Measurements from ENCODE around the gene NELFCD. TPM values are rescaled to one million over a fixed set of nuclear protein-coding genes. Genes with fewer than 3 reads are reported as not detected.
"Not testable (repeated sequence)": the region's sequence is repeated elsewhere in the genome, so short reads cannot be mapped to it uniquely, and the experiment has no call there.

NELFCD gene
- total and polyA plus RNA-seq, 9 donors, result 36.0 to 69.6 (median 58.9) TPM

GRCh38 chr20:58947797-58948388, 33.2 kb upstream of the NELFCD start:
- H3K36me3 ChIP-seq (ENCODE audit: control insufficient read depth, insufficient read depth, low read length), result not testable (repeated sequence)
- no CpG with 5 or more reads among the region's 7 CpGs for WGBS (ENCODE audit: insufficient coverage)

GRCh38 chr20:58950603-58951002, 30.5 kb upstream of the NELFCD start:
- H3K27ac ChIP-seq (ENCODE audit: low read length), result no peak overlapping the region
- no peaks in the 10 kb centered on the region for H3K9me3 ChIP-seq (replicated peaks; ENCODE audit: control insufficient read depth, low read depth, low read length)
- H3K4me1 ChIP-seq (ENCODE audit: control insufficient read depth, insufficient read depth, low read length), result no peaks in the 10 kb centered on the region
- no peak overlapping the region for H3K4me3 ChIP-seq (ENCODE audit: low read length)
- H3K27me3 ChIP-seq (ENCODE audit: control insufficient read depth, insufficient read depth, low read length), result no peaks in the 10 kb centered on the region
- WGBS (ENCODE audit: insufficient coverage), result 100% methylated on average over 3 of the region's 5 CpGs
- DNase-seq, result no peak
- no peaks in the 10 kb centered on the region for H3K36me3 ChIP-seq (ENCODE audit: control insufficient read depth, insufficient read depth, low read length)

More at GRCh38 chr20:58947797-58948388, 33.2 kb upstream of the NELFCD start:
- H3K27me3 ChIP-seq (ENCODE audit: control insufficient read depth, insufficient read depth, low read length); H3K9me3 ChIP-seq (replicated peaks; ENCODE audit: control insufficient read depth, low read depth, low read length); DNase-seq; H3K4me3 ChIP-seq (ENCODE audit: low read length); H3K4me1 ChIP-seq (ENCODE audit: control insufficient read depth, insufficient read depth, low read length); H3K27ac ChIP-seq (ENCODE audit: low read length): not testable (repeated sequence)

- no peaks in the 10 kb centered on the region for H3K4me1 ChIP-seq (ENCODE audit: control insufficient read depth, insufficient read depth, low read length)
- H3K27me3 ChIP-seq (ENCODE audit: control insufficient read depth, insufficient read depth, low read length), result no peaks in the 10 kb centered on the region
- no peak overlapping the region for H3K27ac ChIP-seq (ENCODE audit: low read length)
- H3K4me3 ChIP-seq (ENCODE audit: low read length), result no peak overlapping the region
- no peaks in the 10 kb centered on the region for H3K36me3 ChIP-seq (ENCODE audit: control insufficient read depth, insufficient read depth, low read length)
- DNase-seq, result no peak
- no peaks in the 10 kb centered on the region for H3K9me3 ChIP-seq (replicated peaks; ENCODE audit: control insufficient read depth, low read depth, low read length)
These were observed 28.0 kb upstream of the NELFCD start for GRCh38 chr20:58953050-58953449.

- no peaks in the 10 kb centered on the region for H3K36me3 ChIP-seq (ENCODE audit: control insufficient read depth, insufficient read depth, low read length)
- no peak overlapping the region for H3K4me3 ChIP-seq (ENCODE audit: low read length)
- H3K9me3 ChIP-seq (replicated peaks; ENCODE audit: control insufficient read depth, low read depth, low read length), result no peaks in the 10 kb centered on the region
- H3K4me1 ChIP-seq (ENCODE audit: control insufficient read depth, insufficient read depth, low read length), result no peaks in the 10 kb centered on the region
- WGBS (ENCODE audit: insufficient coverage), result 93% methylated on average over 3 of the region's 8 CpGs
- DNase-seq, result no peak
- no peak overlapping the region for H3K27ac ChIP-seq (ENCODE audit: low read length)
- no peaks in the 10 kb centered on the region for H3K27me3 ChIP-seq (ENCODE audit: control insufficient read depth, insufficient read depth, low read length)
These were observed 25.0 kb upstream of the NELFCD start for GRCh38 chr20:58956078-58956477.

- H3K4me3 ChIP-seq (ENCODE audit: low read length), result no peak overlapping the region
- DNase-seq, result no peak
- H3K27me3 ChIP-seq (ENCODE audit: control insufficient read depth, insufficient read depth, low read length), result no peaks in the 10 kb centered on the region
- H3K4me1 ChIP-seq (ENCODE audit: control insufficient read depth, insufficient read depth, low read length), result no peaks in the 10 kb centered on the region
- whole genome bisulfite sequencing (ENCODE audit: insufficient coverage), result no CpG with 5 or more reads among the region's 6 CpGs
- no peak overlapping the region for H3K27ac ChIP-seq (ENCODE audit: low read length)
- no peaks in the 10 kb centered on the region for H3K9me3 ChIP-seq (replicated peaks; ENCODE audit: control insufficient read depth, low read depth, low read length)
- H3K36me3 ChIP-seq (ENCODE audit: control insufficient read depth, insufficient read depth, low read length), result no peaks in the 10 kb centered on the region
These were observed 21.4 kb upstream of the NELFCD start for GRCh38 chr20:58959652-58960051.

GRCh38 chr20:58963060-58963584, 17.9 kb upstream of the NELFCD start:
- no peaks in the 10 kb centered on the region for H3K27me3 ChIP-seq (ENCODE audit: control insufficient read depth, insufficient read depth, low read length)
- WGBS (ENCODE audit: insufficient coverage), result 55% methylated on average over 2 of the region's 8 CpGs
- H3K27ac ChIP-seq (ENCODE audit: low read length), result no peak overlapping the region
- no peaks in the 10 kb centered on the region for H3K4me1 ChIP-seq (ENCODE audit: control insufficient read depth, insufficient read depth, low read length)
- no peak overlapping the region for H3K4me3 ChIP-seq (ENCODE audit: low read length)
- no peaks in the 10 kb centered on the region for H3K36me3 ChIP-seq (ENCODE audit: control insufficient read depth, insufficient read depth, low read length)
- no peaks in the 10 kb centered on the region for H3K9me3 ChIP-seq (replicated peaks; ENCODE audit: control insufficient read depth, low read depth, low read length)
- no peak for DNase-seq

- not testable (repeated sequence) for H3K9me3 ChIP-seq (replicated peaks; ENCODE audit: control insufficient read depth, low read depth, low read length); H3K27ac ChIP-seq (ENCODE audit: low read length); H3K27me3 ChIP-seq (ENCODE audit: control insufficient read depth, insufficient read depth, low read length); DNase-seq; H3K36me3 ChIP-seq (ENCODE audit: control insufficient read depth, insufficient read depth, low read length); H3K4me1 ChIP-seq (ENCODE audit: control insufficient read depth, insufficient read depth, low read length); H3K4me3 ChIP-seq (ENCODE audit: low read length)
- WGBS (ENCODE audit: insufficient coverage), result no CpG with 5 or more reads among the region's 5 CpGs
These were observed 17.1 kb upstream of the NELFCD start for GRCh38 chr20:58963922-58964321.

- WGBS (ENCODE audit: insufficient coverage), result 74% methylated on average over 11 of the region's 14 CpGs
- H3K27me3 ChIP-seq (ENCODE audit: control insufficient read depth, insufficient read depth, low read length), result no peaks in the 10 kb centered on the region
These were observed 15.6 kb upstream of the NELFCD start for GRCh38 chr20:58965270-58966064.

GRCh38 chr20:58967652-58968429, 13.2 kb upstream of the NELFCD start:
- H3K4me1 ChIP-seq (ENCODE audit: control insufficient read depth, insufficient read depth, low read length), result no peaks in the 10 kb centered on the region
- no peaks in the 10 kb centered on the region for H3K27me3 ChIP-seq (ENCODE audit: control insufficient read depth, insufficient read depth, low read length)
- WGBS (ENCODE audit: insufficient coverage), result 84% methylated on average over 6 of the region's 10 CpGs
- peaks cover 3% of the 10 kb centered on the region for H3K9me3 ChIP-seq (replicated peaks; ENCODE audit: control insufficient read depth, low read depth, low read length)
- no peak overlapping the region for H3K27ac ChIP-seq (ENCODE audit: low read length)
- H3K36me3 ChIP-seq (ENCODE audit: control insufficient read depth, insufficient read depth, low read length), result no peaks in the 10 kb centered on the region
- DNase-seq, result no peak
- no peak overlapping the region for H3K4me3 ChIP-seq (ENCODE audit: low read length)

More at GRCh38 chr20:58965270-58966064, 15.6 kb upstream of the NELFCD start:
- Histone ChIP-seq H3K9me3 (replicated peaks; ENCODE audit: control insufficient read depth, low read depth, low read length) (peaks cover 3% of the 10 kb centered on the region), H3K4me1 (ENCODE audit: control insufficient read depth, insufficient read depth, low read length) (no peaks in the 10 kb centered on the region), H3K27ac (ENCODE audit: low read length) (no peak overlapping the region), H3K4me3 (ENCODE audit: low read length) (no peak overlapping the region), H3K36me3 (ENCODE audit: control insufficient read depth, insufficient read depth, low read length) (no peaks in the 10 kb centered on the region)
- DNase-seq, result no peak

- Histone ChIP-seq H3K27ac (ENCODE audit: low read length) (no peak overlapping the region), H3K9me3 (replicated peaks; ENCODE audit: control insufficient read depth, low read depth, low read length) (peaks cover 3% of the 10 kb centered on the region), H3K36me3 (ENCODE audit: control insufficient read depth, insufficient read depth, low read length) (no peaks in the 10 kb centered on the region), H3K27me3 (ENCODE audit: control insufficient read depth, insufficient read depth, low read length) (no peaks in the 10 kb centered on the region), H3K4me1 (ENCODE audit: control insufficient read depth, insufficient read depth, low read length) (no peaks in the 10 kb centered on the region), H3K4me3 (ENCODE audit: low read length) (no peak overlapping the region)
- no CpG with 5 or more reads among the region's 2 CpGs for WGBS (ENCODE audit: insufficient coverage)
- no peak for DNase-seq
These were observed 11.6 kb upstream of the NELFCD start for GRCh38 chr20:58969439-58969838.

All from muscle of leg (tissue), 11 donors.